ENCODE results near the gene IFNLR1.

IFNLR1 gene

DNA sequence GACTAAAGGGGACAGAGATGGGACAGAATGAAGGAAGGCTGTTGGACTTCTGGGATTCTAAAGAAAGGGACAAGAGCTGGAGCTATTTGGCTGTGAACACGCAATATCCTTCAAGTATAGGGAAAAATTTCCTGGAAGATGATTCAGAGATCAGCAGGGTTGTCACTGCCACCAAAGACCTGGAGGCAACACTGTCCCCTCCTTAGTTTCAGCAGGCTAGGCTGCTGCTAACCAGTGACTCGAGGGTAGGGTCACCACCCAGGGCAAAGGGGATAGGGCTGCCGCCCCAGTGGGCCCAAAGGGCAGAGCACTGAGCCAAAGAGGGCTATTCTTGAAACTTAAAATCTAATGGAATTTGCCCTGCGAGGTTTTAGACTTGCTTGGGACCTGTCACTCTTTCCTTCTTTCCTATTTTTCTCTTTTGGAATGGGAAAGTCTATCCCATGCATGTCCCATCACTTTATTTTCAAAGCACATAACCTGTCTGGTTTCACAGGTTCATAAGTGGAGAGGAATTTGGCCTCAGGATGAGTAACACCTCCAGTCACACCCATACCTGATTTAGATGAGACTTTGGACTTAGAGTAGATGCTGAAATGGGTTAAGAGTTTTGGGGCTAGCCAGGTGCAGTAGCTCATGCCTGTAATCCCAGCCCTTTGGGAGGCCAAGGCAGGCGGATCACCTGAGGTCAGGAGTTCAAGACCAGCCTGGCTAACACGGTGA lies 11.9 kb downstream of the IFNLR1 start:
- TF ChIP-seq GATA2 (IDR thresholded peaks at IDR 0.05; ENCODE audit: low read depth, low read length) = no peak
- TF ChIP-seq GATA3 (IDR thresholded peaks at IDR 0.05; ENCODE audit: low read depth, low read length) = no peak

GRCh38 chr1:24173638-24174575 lies 13.2 kb downstream of the IFNLR1 start:
- no peak for TF ChIP-seq GATA3 (IDR thresholded peaks at IDR 0.05; ENCODE audit: low read depth, low read length)

- TF ChIP-seq GATA2 (IDR thresholded peaks at IDR 0.05; ENCODE audit: low read depth, low read length) (no peak), GATA3 (IDR thresholded peaks at IDR 0.05; ENCODE audit: low read depth, low read length) (no peak)
These were observed 14.5 kb downstream of the IFNLR1 start for GRCh38 chr1:24172598-24172997.

DNA sequence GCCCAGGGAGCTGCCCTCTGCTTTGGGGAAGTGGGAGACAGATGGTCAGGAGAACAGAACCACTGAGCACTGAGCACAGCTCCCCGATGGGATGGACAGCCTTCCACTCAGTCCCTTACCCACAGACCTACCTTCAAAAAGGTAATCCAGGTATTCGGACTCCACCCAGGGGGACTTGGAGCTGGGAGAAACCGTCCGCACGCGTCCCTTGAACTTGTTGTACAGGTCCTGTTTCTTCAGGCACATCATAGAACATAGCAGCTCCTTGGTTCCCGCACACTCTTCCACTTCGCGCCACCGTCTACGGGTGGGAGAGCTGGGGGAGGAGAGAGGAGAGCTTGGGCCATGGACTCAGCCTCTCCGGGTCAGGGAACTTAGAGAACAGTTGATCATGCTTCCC lies 17.8 kb downstream of the IFNLR1 start:
- no peak for TF ChIP-seq GATA3 (IDR thresholded peaks at IDR 0.05; ENCODE audit: low read depth, low read length)
- TF ChIP-seq GATA2 (IDR thresholded peaks at IDR 0.05; ENCODE audit: low read depth, low read length) = no peak

GRCh38 chr1:24168245-24168644 lies 18.8 kb downstream of the IFNLR1 start:
- TF ChIP-seq GATA3 (IDR thresholded peaks at IDR 0.05; ENCODE audit: low read depth, low read length) = no peak
- TF ChIP-seq GATA2 (IDR thresholded peaks at IDR 0.05; ENCODE audit: low read depth, low read length) = no peak

GRCh38 chr1:24167008-24167407 lies 20.1 kb downstream of the IFNLR1 start:
- TF ChIP-seq GATA2 (IDR thresholded peaks at IDR 0.05; ENCODE audit: low read depth, low read length) (no peak), GATA3 (IDR thresholded peaks at IDR 0.05; ENCODE audit: low read depth, low read length) (no peak)

GRCh38 chr1:24165500-24165899 lies 21.6 kb downstream of the IFNLR1 start:
- TF ChIP-seq GATA2 (IDR thresholded peaks at IDR 0.05; ENCODE audit: low read depth, low read length) = no peak
- TF ChIP-seq GATA3 (IDR thresholded peaks at IDR 0.05; ENCODE audit: low read depth, low read length) = no peak

- no peak for TF ChIP-seq GATA3 (IDR thresholded peaks at IDR 0.05; ENCODE audit: low read depth, low read length)
- no peak for TF ChIP-seq GATA2 (IDR thresholded peaks at IDR 0.05; ENCODE audit: low read depth, low read length)
These were observed 23.1 kb downstream of the IFNLR1 start for GRCh38 chr1:24164004-24164403.

GRCh38 chr1:24162201-24162600 lies 24.9 kb downstream of the IFNLR1 start:
- TF ChIP-seq GATA3 (IDR thresholded peaks at IDR 0.05; ENCODE audit: low read depth, low read length) (no peak), GATA2 (IDR thresholded peaks at IDR 0.05; ENCODE audit: low read depth, low read length) (no peak)

GRCh38 chr1:24161270-24161669 lies 25.8 kb downstream of the IFNLR1 start:
- TF ChIP-seq GATA2 (IDR thresholded peaks at IDR 0.05; ENCODE audit: low read depth, low read length) (no peak), GATA3 (IDR thresholded peaks at IDR 0.05; ENCODE audit: low read depth, low read length) (no peak)

- no peak for TF ChIP-seq GATA2 (IDR thresholded peaks at IDR 0.05; ENCODE audit: low read depth, low read length)
These were observed 27.7 kb downstream of the IFNLR1 start for GRCh38 chr1:24159366-24159765.

DNA sequence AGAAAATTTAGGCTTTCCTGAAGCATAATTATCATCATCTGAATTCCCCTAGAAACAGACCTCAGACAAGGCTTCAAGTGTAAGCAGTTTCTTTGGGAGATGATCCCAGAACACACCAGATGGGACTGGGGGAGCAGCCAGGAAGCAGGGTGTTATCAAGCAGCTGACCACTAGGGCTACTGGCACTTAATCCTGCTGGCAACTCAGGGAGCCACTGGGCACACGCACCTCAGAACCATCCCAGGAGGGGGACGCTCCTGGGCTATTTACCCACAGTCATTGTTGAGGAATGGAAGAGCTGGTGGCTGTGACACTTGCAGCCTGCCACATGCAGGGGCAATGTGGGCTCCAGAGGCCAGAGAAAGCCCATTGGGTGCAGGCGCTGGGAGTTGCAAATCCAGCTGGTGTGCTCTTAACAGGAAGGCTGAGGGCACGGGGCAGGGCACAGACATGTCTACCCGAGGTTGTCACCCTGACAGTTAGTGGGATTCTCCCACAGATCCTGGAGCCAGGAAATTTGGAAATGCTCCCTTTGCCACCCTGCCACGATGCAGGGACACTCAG lies 29.1 kb downstream of the IFNLR1 start:
- TF ChIP-seq GATA3 (IDR thresholded peaks at IDR 0.05; ENCODE audit: low read depth, low read length) (no peak), GATA2 (IDR thresholded peaks at IDR 0.05; ENCODE audit: low read depth, low read length) (no peak)

DNA sequence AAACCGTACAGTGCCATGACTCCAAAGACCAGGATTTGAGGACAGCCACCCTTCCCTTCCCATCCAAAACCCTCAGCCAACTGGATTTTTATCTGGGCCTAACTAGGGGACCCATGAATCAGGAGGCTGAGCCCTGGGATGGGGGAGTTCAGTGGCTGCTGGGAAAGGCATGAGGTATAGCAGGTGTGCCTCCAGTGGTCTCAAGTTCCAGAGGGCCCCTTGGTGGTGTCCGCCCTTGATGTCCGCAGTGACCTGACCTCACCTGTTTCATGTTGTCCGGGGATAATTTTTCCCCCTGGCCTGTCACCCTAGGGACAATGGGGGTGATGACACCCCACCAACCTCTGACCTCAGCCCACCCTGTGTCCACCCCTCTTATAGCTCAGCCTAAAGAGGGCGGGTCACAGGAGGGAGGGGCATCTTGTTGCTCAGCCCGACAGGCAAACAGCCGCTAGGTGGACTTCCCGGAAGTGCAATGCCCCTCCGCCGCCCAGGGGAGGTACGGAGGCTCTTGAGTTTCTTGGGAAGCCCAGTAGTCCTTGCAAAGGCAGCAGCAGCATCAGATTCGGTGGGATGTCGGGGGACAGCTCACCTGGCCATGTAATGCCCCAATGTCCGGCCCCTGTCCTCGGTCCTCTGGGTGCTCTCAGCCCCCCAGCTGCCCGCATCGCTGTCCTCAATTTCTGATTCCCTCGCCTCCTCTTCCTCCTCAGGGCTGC lies 30.4 kb downstream of the IFNLR1 start:
- TF ChIP-seq GATA3 (IDR thresholded peaks at IDR 0.05; ENCODE audit: low read depth, low read length) = no peak
- no peak for TF ChIP-seq GATA2 (IDR thresholded peaks at IDR 0.05; ENCODE audit: low read depth, low read length)

Data from SH-SY5Y (cell line).